ENCODE results near the gene BCAS4.

GRCh38 chr20:50813801-50814200 is 18.9 kb downstream of the BCAS4 start:
- TF ChIP-seq PKNOX1 (IDR thresholded peaks at IDR 0.05) (no peak), ZNF384 (IDR thresholded peaks at IDR 0.05) (no peak), TARDBP (IDR thresholded peaks at IDR 0.05) (no peak), ELF4 (IDR thresholded peaks at IDR 0.05) (no peak), ARNT (IDR thresholded peaks at IDR 0.05) (no peak), LEF1 (IDR thresholded peaks at IDR 0.05; ENCODE audit: borderline replicate concordance) (no peak), SP1 (IDR thresholded peaks at IDR 0.05) (no peak), FOXA1 (IDR thresholded peaks at IDR 0.05) (no peak), FOXK2 (IDR thresholded peaks at IDR 0.05) (no peak), BHLHE40 (IDR thresholded peaks at IDR 0.05; ENCODE audit: borderline replicate concordance) (no peak), FOXM1 (IDR thresholded peaks at IDR 0.05; ENCODE audit: borderline replicate concordance) (no peak), NFRKB (IDR thresholded peaks at IDR 0.05) (no peak)
